Choroid plexus epithelial cell (primary cell): ENCODE data around the gene FMN1.

Experiments
- DNase-seq: peaks from one replicate; pipeline ENCODE4 v3.0.0-alpha.2; 2010; ENCODE audit warnings: low read depth
- H3K4me3 ChIP-seq: 2 replicates; pipeline ENCODE4 v1.5.1; 2011; ENCODE audit warnings: low read depth, mild to moderate bottlenecking, control low read depth, low read length, moderate library complexity
- CTCF ChIP-seq: conservative IDR thresholded peaks from 2 replicates; pipeline ENCODE4 v1.5.1; 2011; ENCODE audit warnings: low read depth, mild to moderate bottlenecking, control low read depth, inconsistent platforms, low read length, moderate library complexity

Gene FMN1

DNA sequence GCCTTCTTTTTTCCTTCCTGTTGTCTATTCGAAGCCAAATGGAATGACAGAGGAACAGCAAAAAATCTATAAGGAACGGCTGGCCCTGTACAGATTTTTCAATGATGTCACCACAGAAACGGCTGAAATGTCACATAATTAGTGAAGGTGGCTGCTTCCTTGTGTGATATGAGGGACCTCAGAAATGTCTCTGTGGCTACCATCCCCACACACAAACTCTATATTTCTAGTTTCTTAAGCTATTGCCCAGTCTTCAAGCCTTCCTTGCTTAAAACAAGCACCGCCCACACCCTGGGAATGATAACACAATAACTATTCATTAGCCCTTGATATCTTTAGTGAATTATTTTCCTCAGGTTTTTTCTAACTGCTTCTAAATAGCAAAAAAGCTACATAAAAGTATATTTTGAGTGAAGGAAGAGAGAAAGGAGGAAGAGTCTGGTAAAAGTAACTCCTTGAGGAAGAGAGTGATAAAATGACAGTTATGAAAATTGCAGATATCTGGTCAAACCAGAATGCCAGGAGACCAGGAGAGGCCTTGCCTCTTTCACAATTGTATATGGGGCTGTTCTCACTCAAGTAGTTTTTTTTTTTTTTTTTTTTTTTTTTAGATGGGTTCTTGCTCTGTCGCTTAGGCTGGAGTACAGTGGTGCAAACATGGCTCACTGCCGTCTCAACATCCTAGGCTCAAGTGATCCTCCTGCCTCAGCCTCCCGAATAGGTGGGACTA lies 38.7 kb downstream of the FMN1 start:
- no peak for TF ChIP-seq CTCF
- no peak for DNase-seq

DNA sequence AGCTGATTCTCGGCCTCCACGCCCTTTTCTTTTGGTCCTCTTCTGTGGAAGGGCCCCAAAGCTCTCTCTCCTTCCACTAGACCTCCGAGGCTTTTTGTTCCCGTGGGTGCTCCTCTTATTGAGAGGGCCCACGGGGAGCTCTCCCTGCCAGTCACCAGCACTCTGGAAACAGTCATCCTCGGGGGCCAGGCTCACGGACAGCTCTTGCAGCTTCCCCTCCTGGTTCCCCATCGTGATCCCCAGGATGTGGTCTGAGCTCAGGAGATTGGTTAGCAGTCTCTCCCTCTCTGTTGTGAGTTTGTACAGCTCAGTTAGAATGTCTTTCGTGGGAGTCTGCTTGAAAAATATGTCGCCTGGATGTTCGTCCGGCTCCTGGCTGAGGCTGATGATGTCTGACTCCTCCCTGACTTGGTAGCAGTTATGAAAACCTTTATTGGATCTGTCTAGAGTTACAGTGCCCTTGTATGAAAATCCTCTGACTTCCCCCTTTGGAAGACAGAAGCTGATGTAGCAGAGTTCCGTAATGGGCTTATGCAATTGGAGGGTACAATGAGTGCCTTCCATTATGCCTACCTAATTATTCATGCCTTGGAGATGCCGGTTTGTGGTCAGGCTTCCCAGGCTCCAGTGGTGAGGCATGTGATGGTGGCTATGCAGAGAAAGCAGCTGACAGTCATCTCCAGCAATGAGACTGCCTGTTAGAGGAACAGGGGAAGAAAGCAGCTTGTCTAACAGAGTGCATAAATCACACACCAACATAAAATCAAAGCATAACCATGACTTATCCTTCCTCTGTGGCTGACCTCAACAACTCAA lies 40.0 kb downstream of the FMN1 start:
- peak; percentile 73 for DNase-seq
- H3K4me3 ChIP-seq: no peak overlapping the region
- TF ChIP-seq CTCF: no peak

More for the DNA sequence above, 38.7 kb downstream of the FMN1 start:
- H3K4me3 ChIP-seq: no peak overlapping the region

DNA sequence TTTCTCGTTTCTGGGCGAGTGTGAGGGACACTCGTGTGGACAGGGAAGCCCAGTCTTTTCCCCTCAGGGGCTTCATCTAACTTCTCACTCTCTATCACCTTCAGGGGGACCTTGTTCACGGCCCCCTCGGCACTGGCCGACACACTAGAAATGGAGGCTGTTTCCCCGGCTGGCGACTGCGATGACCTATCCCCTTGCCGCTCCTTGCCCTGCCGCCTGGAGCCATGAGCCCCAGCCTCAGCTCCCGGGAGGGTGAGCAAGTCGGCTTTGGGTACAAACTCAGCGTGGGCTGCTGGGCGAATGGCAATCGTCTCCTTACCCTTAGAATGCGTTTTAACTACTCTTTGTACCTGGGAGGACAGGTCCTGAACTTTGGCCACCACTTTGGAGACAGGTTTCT lies 41.0 kb downstream of the FMN1 start:
- no peak overlapping the region for H3K4me3 ChIP-seq
- TF ChIP-seq CTCF: no peak
- no peak for DNase-seq

GRCh38 chr15:33152502-33153109 lies 41.9 kb downstream of the FMN1 start:
- DNase-seq: peak; percentile 66
- no peak for TF ChIP-seq CTCF
- no peak overlapping the region for H3K4me3 ChIP-seq

DNA sequence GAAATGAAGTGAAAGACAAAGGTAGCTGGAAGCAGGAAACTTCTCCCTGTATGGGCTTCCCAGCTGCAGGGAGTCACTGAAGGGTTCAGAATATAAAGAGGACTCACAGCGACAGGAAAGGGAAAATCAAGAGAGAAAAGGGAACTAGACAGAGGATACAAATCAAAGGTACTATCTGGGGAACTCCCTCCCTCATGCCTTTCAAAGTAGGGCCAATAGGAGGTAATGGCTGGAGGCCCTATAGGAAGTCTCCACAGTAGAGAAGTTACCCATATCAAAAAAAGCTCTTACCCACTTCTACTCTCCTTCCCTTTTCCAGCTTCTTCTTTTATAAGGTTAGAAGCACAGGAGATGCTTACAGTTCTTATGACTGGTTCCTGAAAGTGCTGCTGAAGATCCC lies 43.5 kb downstream of the FMN1 start:
- TF ChIP-seq CTCF: no peak

DNA sequence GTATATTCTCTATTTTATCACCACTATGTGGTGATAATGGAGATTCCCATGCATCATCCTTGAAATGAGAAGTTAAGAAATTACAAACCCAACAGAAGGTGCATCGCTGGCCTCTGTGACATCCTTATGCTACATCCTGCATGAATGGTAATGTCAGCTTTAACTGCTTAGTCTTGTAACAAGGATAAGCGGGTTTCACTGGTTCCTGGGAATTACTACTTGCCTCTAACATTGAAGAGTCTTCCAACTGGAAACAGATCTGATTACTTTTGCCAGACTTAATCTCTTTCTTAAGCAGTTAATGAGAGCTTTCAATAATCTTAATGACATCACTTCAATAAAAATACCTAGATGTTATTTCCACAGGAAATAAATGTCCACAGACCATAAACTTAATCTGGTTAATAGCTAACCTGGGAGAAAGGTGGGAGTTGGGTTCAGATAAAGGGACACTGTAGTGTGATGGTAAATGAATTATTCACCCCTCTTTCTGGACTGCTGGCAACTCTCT lies 44.0 kb downstream of the FMN1 start:
- H3K4me3 ChIP-seq: no peak overlapping the region
- no peak for DNase-seq
- no peak for TF ChIP-seq CTCF

More for the DNA sequence above, 43.5 kb downstream of the FMN1 start:
- DNase-seq: no peak
- no peak overlapping the region for H3K4me3 ChIP-seq
